HG02798 (cell line): ENCODE data around the gene TEX53.

Experiments
- ATAC-seq: cut with Tn5 transposase; IDR thresholded peaks from one replicate; pipeline ENCODE4 v1.9.1; 2021; ENCODE audit warnings: mild to moderate bottlenecking; ENCODE audit not compliant: unreplicated experiment, poor library complexity

The TEX53 gene

DNA sequence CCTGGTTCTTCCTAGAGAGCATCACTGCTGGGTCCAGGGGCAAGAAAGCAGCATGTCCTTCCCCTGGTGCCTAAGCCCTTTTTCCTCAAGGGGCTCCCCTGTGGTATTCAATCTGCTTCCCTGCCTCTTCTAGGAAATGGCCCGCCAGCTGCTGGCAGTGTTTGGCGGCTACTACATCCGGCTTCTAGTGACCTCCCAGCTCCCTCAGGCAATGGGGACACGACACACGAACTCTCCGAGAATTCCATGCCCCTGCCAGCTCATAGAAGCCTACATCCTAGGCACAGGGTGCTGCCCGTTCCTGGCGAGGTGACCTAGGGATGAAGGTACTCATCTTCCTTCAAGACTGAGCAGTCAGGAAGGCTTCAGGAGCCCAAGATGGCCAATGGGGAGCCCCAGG is 14.6 kb downstream of the TEX53 start:
- ATAC-seq = no peak

- ATAC-seq = no peak
These were observed 15.6 kb downstream of the TEX53 start for GRCh38 chr9:114641967-114642366.

DNA sequence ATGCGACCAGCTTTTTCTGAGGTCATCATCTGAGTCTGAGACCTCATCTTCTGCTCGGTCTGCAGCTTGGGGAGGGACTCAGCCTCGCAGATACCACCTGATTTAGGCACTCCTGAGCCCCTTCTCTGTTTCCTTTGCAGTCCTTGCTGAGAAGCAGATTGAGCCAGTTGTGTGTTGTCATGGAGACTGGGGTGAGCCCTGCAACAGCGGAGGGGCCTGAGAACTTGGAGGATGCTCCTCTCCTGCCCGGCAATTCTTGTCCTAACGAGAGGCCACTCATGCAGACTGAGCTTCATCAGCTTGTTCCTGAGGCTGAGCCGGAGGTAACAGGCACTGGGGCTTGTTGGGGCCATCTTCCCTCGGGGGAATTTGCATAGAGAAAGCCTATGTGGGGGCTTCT is 19.2 kb downstream of the TEX53 start:
- ATAC-seq = no peak

DNA sequence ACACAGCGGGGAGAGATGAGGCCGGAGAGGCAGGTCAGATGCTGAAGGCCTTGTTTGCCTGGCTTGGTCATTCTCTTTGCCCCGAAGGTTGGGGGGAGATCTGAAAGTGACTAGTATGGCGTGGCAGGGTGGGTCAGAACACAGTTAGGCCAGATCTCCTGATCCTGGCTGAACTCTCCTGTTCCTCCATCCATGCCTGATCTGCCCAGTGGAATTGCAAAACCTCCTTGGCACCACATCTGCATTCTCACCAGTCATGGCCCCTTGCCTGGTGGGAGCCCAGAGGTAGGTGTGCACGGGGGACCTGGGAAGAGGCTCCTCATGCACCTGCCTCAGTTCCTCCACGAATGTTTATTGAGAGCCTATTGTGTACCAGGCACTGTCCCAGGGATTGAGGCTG is 23.2 kb downstream of the TEX53 start:
- ATAC-seq = no peak

DNA sequence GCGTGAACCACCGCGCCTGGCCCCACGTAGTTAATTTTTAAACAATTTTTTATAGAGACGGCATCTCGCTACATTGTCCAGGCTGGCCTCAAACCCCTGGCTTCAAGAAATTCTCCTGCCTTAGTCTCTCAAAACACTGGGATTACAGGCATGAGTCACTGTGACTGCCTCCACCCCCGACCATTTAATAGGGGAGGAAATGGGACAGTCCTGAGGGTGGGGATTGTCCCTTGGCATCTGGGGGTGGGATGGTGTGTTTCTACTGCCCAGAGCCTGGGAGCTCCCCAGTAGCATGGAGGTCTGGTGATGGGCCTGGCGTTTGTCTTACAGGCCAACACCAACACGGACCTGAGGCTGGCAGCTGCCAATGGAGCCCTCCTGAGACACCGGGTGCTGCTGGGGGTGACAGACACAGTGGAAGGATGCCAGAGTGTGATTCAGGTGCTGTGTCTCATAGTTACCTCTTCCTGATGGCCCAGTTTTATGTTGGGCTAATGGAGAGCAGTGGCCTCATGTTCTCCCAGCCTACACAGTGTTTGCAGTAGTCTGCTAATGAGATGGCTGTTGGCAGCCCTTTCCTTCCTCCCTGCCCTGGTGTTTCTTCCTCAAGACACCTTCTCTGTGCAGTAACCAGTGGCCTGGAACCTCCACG is 24.0 kb downstream of the TEX53 start:
- no peak for ATAC-seq

DNA sequence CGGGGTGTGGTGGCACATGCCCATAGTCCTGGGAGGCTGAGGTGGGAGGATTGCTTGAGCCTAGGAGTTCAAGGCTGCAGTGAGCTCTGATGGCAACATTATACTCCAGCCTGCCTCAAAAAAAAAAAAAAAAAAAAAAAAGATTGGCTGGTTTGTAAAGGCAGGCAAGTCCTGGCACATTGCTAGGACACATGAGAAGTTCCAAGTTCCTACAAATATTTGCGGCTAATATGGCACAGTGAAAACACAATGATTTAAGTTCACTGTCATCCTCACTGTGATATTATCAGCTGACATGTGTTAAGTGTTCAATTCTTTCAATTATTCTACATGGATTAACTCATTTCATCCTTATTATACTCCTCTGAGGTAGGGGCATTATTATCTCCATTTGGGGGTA is 26.4 kb downstream of the TEX53 start:
- ATAC-seq = no peak

- no peak for ATAC-seq
These were observed 28.0 kb downstream of the TEX53 start for GRCh38 chr9:114629563-114630090.

DNA sequence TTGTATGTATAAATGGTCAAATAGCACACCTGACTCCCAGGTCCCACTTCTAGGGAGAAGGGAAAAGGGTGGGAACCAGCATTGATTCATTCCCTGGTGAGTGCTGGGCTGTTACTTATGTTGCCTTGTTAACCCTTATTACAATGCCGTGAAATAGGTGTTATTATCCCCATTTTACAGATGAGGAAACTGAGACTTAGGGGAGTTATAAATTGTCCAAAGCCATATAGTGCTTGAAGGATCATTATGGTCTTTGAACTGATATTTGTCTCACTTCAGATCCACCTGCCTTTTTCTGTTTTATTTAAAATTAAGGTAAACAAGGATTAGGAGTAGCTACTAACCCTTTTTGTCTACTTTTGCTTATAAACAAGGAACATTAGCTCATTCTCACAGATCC is 30.1 kb downstream of the TEX53 start:
- no peak for ATAC-seq

- ATAC-seq = no peak
These were observed 31.1 kb downstream of the TEX53 start for GRCh38 chr9:114626415-114627020.

DNA sequence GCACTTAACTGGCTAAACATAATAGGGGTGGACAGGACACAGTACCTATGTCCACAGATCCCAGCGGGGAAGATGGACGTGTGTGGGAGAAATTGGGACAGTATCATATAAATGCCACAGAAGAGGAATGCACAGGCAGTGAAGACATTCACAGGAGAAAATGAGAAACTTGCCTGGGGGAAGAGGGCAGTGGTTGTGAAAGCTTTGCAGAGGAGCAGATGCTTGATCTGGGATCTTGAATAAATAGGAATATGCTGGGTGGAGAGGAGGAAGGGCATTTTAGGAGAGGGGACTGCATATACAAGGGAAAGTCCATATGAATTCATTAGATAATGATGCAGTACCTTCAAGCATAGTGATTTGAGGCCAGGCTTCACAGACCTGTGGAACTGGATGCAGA is 32.9 kb downstream of the TEX53 start:
- ATAC-seq = no peak

DNA sequence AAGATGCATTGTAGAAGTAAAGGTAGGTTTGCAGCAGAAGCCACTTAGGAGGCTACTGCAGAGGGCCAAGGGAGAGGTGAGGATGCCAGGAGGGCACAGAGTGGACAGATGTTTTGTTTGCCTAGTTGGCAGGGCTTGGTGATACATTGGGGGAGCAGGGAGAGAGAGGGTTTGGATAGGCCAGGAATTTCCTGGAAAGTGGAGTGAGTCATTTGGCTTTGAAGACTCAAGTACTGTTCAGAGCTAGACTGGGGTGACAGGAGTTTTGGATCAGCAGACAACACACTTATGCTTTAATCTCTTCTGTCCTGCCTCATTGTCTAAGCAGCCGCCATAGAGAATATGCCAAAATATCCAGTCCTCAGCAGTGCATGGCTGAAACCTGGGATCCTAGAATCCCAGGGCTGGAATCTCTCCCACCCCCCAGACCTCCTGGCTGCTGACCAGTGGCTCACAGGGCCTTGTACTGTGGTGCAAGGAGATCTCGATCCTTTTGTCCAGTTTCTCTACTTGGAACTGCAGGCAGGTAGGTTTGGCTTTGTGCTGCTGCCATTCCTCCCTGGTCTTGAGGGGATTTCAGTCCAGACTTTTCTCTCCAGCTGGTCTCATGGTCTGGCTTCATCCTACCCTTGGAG is 35.5 kb downstream of the TEX53 start:
- ATAC-seq = no peak

- no peak for ATAC-seq
These were observed 36.0 kb downstream of the TEX53 start for GRCh38 chr9:114621561-114621960.

DNA sequence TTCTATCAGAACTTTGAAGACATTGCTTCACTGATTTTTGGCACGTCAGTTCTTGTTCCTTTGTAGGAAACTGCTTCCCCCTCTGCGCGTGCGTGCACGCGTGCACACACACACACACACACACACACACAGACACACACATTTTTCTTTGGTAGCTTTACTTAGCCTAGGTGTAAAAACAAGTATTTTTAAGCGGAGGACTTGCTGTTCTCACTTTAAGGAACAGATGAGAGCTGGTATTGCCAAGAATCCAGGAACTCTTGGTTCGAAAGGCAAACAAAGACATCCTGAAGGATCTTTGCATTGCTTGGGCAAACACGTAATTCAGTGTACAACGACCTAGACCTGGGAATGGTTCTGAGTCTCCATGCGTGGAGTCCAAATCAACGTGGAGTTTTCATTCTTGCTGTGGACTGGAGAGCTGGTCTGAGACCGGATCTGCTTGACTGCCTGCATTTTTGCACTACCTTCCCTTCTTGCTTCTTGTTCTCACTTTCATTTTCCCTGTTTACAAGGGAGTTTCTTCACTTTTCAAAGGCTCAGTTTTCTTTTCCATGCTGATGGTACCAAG is 38.3 kb downstream of the TEX53 start:
- ATAC-seq = peak; percentile 45

DNA sequence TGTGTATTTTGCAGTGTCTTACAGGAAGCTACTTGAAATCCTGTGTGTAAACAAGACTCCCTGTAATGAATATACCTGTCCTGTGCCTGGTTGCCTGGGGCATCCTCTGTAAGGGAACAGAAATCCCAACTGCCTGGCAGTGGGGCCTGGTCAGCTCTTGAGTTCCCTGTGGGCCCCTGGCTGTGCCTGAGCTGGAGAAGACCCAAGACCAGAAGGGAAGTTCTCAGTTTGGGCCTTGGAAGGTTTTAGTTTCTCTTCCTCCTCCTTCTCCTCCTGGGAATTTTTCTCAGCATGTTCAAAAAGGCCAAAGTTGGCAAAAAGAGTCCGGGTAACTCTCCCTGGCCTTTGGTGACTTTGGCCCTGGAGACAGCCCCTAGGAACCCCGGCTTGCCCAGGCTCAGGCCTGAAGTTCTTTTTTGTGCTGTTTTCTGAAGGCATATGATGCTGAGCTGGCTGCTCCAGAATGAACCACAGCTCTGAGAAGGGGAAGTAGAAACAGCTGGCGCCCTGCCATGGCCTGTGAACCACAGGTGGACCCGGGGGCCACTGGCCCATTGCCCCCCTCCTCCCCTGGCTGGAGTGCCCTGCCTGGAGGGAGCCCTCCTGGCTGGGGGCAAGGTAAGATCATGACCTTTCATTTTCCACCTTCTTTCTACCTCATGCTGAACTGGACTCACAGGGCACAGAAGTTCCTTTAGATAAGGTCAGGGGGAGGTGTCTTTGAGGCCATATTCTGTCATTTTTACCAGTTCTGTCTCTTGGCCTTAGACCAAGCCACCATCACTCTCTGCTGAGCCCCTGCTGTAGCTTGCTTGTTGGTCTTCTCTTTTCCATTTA is 40.7 kb downstream of the TEX53 start:
- ATAC-seq = peak; percentile 81

DNA sequence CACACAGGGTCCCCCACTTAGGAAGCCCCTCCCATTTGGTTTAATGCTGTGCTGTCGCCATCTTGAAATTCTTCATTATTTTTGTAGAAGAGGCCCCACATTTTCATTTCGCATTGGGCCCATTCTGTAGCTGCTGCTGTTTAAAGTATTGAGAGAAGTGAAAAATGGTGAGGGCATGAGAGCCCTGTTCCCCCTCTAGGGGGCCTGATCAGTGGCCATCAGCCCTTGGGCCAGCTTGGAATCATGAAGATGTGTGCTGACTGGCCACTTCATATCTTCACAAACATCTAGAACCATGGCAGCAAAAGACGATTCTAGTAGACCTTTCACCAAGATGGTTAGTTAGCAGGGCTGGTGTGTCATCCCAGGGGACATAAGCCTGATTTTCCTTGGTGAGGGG is 43.2 kb downstream of the TEX53 start:
- ATAC-seq = no peak

DNA sequence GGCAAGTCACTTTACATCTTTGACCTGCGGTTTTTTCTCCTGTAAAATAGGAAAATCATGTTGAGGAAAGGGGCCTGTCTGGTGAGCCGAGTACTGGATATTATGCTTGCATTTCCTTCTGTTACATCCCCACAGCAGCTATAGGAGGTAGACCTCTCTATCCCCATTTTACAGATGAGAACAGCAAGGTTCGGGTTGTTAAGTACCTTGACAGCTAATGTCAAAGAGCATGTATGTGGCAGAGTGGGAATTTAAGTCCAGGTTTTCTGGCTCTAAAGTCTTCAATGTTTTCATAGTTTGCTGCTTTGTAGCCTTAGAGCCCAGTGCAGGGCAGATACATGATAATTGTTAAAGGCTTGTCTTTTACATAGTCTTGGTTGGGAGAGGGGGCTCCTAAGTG is 43.7 kb downstream of the TEX53 start:
- ATAC-seq = no peak

DNA sequence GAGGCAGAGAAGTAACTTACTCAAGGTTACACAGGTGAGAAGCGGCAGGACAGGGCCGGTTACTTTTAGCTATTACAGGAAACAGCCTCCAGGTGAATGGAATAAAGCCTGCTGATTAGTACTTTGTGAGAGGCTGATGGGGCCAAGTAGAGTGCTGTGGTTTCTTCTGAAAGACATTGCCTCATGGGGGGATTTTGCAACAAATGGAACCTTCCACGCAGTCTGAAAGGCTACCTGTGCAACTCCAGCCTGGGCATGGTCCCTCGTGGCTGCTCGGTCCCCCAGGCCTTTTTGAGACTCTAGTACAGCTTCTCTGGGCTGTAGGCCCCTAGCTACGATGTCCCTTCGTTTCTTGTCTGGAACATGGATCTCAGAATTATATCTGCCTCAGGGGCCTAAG is 44.5 kb downstream of the TEX53 start:
- ATAC-seq = no peak

DNA sequence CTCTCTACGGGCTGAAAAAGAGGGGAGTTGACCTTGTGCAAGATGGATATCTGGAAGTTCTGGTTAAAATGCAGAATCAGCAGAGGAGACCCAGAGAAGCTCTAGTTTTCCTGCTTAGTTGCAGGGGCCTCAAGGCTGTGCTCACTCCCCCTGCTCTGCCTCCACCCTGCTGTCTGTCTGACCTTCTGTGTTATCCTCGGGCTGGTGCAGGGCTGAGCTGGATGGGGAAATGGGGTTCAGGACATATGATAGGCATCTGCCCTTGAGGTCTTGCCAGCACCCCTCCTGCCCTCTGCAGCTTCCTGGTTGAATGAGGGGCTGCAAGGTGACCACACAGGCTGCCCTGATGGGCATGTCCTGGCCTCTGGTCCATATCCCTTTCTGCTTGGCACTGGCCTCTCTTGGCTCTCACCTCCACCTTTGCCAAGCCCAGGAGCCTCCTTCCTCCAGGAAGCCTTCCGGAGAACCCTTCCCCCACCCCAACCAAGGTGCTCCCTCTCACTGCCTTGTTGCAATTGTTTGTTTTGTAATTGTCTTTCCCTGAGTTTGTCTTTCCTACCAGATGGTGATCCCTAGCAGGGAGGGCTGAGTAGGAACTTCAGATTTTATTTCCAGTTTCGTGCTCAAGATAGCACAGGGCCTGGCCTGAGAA is 45.2 kb downstream of the TEX53 start:
- ATAC-seq = no peak

DNA sequence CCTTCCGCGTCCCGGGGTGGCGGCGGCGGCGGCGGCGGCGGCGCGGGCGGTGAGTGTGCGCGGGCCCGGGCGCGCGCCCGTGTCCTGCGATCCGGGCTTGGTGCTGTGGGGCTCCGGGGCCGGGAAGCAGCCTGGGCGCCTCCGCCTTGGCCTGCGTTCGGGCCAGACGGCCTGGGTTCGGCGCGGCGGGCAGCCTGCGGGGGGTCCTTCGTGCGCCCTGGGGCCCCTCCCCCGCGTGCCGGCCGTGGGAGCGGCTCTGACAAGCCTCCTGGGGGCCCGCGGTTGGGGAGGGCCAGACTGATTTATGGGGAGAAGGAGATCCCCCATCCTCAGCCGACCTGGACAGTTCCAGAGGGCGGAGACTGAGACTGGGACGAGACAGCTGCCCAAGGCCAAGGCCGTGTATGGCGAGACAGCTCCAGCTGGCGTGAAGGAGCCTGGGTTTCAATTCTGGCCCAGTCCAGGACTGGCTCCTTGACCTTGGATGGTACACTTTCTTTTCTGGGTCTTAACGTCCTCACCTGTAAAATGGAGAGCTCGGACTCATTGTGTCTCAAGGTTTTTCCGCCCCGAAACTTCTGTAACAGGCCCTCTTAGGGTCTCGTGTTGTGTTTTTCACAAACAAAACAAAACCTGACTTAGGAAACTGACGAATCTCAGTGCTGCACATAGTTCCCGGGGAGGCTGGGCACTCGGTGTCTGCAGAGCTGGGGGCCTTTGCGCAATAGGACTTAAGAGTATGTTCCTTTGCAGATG is 45.9 kb downstream of the TEX53 start:
- ATAC-seq = peak; percentile 51

DNA sequence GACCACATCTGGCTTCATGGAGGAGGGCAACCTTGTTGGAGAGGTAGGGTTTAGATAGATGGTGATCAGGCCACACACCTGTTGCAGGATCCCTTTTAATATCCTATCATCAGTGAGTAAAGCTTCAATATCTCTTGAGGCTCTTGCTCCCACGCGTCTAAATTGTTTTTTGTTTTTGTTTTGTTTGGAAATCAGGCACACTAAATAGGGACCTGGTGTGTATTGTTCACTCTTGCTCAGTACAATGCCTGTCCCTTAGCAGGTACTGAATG is 49.1 kb downstream of the TEX53 start:
- ATAC-seq = no peak
